GM03348 (cell line): ENCODE data around the gene CISTR.

ENCODE experiments used
- DNase-seq: peaks from one replicate; pipeline ENCODE4 v3.0.0; 2012; ENCODE audit warnings: low spot score

CISTR gene

DNA sequence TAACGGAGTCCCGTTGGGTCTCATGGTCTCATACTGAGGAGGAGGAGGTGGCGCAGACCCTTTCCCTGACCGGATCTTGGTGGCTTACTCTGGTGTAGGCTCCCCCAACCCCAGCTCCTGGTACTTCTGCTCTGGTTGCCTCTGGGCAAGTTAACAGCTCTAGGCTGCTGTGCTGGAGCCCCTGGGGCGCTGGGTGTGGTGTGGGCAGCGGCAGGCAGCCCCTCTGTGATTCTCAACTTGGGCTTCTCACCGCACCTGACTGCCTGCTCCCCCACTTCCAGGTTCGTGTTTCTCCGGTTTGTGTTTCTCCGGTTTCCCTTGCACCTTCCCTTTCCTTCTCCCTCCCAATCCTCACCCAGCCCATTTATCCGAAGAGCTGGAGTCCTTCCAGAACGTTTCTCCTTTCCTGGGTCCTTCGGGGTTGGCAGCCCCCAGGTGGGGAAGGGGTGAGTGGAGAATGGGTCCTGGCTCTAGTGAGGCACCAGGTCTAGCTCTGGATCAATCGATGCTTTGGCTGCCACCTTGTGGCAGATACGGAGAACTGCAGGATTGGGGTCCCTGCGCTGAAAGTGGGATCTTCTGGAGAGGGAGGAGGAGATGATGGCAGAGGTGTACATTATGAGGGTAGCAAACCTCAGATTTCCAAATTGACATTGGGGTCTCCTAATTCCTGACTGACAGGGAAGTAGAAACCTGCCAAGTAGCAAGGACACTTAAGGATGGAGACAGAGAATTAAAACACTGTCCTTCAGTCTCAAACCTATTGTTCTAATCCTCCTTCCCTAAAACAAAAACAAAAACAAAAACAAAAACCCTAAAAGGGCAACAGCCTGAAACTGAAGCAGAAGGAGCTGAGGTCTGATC is 8.3 kb downstream of the CISTR start:
- peak; percentile 87 for DNase-seq

DNA sequence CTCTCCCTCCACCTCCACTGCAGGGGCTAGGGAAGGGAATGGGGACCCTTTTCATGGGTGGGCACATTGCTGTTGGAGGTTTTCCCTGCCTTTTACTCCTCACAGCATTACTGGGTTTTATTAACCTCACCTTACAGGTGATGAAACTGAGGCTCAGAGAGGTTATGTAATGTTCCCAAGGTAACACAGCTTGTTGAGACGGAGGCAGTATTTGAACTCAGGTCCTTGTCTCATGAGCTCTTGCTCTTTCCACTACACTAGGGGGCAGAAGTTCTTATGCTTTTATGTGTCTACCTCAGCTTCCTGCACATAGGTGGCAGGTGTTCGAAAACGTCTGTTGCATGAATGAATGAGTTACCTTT is 11.7 kb downstream of the CISTR start:
- DNase-seq = no peak

DNA sequence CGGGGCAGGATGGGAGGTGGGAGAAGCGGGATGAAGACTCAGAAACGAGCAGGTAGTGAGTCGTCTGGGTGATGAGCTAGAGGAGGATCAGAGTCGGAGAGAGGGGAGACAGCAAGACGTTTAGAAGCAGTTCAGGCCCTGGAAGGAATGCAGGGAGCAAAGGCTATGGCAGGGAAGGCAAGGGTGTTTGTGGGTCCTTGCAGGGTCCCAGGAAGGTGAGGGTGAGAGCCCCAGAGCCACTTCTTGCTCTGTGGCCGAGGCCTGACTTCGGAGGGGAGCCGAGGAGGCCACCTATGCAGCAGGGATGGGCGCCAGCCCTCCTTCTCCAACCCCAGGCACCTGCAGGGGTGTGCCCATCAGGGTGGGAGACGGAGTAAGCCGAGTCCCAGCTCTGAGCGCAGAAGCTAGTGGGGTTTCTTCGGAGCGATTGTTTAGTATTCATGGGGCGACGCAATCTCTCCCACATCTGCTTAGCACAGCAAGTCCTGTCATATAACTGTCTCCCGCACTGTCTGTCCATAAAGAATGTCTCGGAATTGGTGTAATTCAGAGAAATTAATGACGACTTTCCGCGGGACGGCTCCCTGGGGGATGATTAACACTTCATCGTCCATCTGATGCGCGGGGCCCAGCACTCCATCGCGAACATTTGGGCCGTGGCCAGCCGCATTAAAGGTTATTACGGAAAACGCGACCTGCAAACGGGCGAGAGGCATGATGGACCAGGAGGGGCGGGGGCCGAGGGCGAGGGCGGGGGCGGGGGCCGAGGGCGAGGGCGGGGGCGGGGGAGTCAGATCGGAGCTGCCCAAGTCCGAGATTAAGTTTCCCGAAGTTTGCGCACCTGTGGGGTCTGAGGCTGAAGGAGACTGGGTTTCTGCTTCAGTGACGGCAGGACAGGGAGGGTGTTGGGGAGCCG is 12.3 kb downstream of the CISTR start:
- peak; percentile 33 for DNase-seq

DNA sequence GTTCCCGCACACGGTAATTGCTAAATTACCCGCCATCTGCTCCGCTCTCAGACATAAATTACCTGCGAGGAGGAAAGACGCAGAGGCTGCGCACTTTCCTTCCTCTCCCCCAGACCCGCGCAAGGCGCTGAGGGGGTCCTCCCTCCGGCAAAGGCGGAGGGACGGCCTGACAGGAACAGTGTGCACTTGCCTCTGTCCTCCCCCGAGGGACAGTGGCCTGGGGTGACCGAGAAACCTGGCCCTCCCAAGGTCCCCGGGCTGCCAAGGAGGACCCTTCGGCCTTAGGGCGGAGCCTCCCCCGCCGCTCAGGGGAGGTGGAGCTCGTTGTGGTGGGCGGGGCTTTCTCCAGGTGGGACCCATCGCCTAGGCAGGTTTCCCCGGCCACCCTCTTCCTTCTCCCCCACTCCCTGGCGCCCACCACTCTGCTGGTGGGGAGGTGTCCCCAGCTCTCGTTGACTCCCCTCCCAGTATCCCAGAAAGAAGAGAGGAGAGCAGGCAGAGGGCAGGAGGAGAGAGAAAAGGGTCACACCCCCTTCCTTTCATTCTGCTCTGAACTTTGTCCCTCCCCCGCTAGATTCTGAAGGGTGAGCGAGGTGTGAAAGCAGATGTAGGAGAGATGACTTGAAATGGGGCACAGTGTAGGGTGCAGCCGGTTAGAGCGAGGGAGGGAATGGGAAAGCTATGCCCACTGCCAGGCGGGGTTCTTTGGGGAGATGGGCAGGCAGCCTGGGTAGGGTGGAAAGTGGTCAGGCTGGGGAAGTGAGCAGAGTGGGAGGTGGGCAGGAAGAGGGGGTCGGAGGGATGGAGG is 13.2 kb downstream of the CISTR start:
- DNase-seq = no peak

DNA sequence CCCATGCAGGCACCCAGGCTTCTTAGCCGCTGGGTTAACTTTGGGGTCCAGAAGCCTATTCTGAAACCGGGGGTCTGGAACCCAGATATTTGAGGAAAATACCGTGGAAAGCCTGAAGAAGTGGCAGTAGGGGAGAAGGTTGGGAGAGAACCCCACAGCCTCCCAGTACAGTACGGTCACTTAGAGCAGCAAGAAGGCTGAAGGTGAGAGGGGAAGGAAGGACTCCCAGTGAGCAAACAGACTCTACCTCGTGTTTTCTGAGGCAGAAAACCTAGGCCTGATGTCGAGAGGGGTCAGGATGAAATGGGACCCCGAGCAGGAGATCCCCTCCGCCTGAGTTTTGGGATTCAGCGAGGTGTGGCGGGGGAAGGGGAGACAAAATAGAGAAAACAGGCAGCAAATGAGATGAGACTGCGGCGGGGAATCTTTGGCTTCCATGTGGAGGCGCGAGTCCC is 13.8 kb downstream of the CISTR start:
- DNase-seq = no peak

DNA sequence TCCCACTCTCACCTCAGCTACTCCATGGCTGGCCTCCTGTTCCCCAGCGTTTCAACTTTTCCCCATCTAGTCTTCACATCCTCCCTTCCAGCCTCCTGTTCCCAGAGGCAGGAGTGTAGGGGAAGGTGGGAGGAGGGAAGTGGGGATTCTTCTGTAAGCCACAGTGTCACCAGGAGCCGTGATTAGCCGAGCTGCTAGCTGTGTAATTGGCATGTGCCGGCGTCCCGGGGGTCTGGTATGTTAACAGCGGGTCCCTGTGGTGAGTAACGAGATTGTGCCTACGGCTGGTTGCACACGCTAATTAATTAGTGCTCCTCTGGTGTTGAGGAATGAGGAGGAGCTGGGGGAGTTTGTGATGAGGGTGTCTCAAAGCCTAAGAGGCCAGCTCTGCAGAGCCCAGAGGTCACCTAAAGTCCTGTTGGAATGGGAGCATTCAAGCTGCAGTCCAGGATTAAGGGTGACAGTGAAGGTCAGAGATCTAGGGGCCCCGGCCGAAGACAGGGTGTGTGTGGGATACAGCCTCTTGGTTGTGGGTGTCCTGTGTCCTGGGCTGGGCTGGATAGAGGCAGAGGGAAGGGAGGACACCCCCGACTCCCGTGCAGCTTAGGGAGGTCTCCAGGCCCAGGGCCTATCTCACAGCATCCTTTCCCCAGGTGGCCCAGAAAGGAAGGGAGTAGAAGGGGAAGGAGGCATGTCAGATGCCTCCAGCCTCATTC is 14.5 kb downstream of the CISTR start:
- no peak for DNase-seq

DNA sequence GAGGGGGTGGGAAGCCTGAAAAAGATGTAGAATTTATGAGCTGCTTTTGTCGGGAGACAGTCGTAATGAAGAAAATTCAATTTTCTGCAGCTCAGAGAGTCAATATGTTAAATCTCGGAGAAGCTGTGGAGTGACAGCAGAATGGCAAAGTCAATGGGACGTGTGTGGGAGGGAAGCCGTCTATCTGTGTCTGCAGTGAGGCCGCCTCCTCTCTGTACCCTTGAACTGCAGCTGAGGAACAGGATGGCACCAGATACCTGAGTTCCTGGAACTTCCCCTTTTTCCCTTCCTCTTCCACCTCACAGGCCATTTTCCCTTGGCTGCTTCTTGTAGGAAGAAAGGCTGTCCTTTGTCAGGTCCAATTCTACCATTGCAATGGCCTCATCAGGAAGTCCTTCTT is 15.2 kb downstream of the CISTR start:
- no peak for DNase-seq

DNA sequence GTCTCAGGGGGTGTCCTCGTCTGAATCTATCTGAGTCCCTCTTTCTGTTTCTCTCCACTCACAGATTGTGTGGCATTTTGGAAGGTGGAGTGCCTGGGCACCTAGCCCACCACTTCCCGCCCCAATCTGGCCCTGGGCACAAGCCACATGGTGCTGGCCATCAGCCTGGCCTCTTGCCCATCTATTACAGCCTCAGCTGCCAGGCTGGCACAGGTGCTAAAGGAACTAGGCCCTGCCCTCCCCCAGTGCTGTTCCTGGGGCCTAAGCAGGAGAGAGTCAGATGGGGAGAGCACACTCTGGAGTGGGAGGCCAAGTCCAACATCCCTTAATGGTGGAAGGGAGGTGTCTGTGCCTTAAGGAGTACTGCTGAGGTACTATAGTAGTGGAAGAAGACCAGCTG is 16.2 kb downstream of the CISTR start:
- no peak for DNase-seq

DNA sequence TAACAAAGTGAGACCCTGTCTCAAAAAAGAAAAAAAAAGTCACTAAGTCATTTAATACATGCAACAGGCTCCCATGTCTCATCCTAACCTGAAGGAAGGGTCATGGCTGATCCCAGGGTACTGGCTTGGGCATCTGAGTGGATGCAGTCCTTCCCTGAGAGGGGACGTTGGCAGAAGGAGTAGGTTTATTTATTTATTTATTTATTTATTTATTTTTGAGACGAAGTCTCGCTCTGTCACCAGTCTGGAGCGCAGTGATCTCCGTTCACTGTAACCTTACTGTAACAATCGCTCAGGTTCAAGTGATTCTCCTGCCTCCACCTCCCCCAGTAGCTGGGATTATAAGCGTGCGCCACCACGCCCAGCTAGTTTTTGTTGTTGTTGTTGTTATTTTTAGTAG is 17.4 kb downstream of the CISTR start:
- no peak for DNase-seq

DNA sequence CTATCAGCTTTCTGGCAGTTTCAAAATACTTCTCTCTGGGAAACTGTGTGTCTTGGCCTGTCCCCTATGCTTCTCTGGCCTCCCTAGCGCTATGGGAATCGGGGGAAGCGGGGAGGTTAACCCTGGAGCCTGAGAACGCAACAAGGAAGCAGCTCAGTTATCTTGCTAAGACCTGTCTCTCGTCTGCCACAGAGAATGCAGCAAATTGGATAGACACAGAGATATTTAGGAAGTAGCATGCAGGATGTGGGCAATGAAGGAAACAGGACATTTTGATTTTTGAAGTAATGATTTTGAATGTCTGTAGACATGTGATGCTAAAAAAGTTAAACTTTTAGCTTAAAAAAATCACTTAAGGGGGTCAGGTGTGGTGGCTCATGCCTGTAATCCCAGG is 18.0 kb downstream of the CISTR start:
- DNase-seq = no peak

DNA sequence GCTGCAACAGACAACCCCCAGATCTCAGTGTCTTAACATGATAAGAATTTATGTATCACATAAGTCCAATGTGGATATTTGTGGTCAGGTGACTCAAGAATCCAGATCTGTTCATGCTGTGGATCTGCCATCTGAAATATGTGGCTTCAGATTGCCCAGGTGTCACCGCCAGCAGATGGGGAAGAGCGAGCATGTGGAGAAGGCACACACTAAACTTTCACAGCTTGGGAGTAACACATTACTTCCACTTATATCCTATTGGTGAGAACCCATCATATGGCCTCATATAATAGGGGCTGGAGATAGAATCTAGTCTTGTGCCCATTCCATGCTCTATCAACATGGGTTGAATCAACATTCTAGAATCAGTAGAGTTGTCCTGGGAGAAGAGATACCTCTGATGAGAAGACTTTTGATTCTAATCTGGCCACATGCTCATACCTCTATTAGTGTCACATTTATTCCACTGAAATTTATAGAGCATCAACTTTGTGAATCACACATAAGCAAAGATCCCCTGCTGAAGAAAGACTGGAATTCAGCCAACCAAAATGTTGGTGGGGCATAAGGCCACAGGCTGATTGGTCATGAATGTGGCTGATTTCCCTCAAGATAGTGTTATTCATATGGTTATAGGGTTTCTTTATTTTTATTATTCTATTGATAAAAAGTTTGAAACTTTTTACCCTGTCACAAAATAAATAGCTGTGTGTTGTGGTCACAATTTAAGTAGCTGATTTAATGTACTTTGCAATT is 18.6 kb downstream of the CISTR start:
- no peak for DNase-seq

DNA sequence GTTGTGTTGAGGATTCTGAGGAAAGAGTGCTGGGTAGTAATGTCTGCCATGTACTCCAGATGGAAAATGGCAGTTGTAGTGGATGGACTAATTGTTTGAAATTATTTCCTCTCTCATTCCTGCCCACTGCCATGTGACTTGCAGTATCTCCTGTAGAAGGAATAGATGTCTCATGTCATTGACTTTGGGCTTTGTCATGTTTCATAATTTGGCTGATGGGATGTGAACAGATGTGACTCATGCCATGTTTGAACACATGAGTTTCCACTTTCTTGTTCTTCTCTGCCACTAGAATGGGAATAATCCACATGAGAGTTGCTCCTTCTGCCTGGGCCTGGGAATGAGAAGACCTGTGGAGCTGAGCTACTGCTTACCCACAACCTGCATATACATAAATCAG is 22.1 kb downstream of the CISTR start:
- no peak for DNase-seq

DNA sequence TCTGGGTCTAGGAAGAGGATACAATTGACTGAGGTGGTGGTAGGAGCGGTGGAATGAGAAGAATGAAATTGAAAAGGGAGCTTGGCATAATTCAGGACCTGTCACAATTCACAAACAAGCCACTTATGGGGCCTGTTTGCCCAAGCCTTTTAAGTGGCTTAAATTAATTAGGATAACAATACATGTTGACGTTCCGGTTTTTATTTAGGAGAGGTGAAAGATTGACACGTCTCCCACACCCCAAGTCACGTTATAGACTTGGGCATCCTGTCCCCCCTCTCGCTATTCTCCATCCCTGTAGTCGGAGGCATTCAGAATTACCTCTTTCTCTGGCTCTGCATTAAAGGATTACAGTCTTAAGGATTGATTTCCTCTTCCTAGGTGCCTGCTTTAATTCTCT is 23.6 kb downstream of the CISTR start:
- DNase-seq = no peak

DNA sequence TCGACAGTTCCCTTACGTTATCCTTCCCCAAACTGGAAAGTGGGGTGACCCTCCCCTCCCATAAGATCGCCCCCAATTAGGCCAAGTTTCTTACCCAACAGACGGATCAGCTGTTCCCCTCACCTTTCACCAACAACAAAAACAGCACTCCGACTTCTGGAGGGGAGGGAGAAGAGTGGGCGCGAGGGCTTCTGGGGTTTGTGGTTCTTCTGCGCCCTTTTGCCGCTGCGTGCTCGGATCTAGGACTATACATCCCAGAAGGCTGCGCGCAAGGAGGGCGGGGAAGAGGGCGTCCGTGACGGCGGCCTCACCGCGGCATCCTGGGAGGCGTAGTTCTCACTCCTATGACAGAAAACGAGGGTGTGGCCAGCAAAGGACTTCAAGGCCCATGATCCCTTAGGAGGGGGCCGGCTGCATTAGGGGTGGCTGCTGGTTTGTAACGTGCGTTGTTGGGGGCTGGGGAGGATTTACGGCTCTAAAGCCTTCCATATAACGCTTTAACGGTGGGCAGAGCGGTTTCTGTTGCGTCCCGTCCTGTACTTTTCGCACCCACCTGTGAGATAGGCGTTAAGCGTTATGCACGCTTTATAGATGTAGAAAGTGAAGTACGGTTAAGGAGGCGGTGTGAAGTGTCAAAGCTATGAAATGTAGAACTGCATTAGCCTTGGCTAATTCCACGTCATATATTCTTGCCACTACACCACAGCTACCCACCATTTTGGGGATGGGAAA is 24.3 kb downstream of the CISTR start, which contains the start of gene CALCOCO1:
CALCOCO1 (minus strand) TSS at position 143 of the 732 bp plus-strand sequence. CDS start 2,210 bp downstream, outside the sequence.
- DNase-seq = peak; percentile 99

DNA sequence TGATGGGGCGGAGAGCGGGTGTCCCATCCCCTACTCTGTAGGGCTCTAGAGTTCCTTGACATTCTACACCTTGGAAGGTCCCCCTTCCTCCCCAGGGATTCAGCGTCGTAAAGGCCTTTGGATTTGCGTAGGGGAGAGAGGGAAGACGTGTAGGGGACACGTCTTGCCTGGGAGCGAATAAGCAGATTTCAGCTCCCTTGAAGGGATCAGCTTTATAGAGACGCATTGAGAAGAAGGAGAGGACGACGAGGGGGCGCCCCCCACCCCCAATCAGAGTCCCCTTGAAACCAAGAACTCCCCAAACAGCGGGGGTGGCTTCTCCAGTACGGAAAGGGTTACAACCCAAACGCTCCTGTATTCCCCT is 24.9 kb downstream of the CISTR start:
- no peak for DNase-seq

DNA sequence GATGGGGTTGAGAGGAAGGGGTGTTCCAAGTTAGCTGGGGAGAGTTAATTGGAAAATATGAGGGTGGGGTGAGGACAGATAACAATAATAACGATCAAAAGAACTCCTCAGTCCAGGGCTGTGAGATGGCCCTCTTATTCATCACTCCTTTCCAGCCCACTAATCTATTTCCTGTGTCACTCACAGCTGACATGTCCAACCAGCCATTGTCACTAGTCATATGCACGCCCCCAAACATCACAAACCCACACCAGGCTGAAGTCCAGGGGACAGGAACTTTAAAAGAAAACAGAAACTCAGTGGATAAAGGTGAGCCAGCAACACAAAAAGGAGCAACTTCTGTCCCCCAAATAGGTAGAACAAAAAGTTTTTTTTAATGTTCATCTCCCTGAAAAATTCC is 25.4 kb downstream of the CISTR start:
- DNase-seq = no peak

DNA sequence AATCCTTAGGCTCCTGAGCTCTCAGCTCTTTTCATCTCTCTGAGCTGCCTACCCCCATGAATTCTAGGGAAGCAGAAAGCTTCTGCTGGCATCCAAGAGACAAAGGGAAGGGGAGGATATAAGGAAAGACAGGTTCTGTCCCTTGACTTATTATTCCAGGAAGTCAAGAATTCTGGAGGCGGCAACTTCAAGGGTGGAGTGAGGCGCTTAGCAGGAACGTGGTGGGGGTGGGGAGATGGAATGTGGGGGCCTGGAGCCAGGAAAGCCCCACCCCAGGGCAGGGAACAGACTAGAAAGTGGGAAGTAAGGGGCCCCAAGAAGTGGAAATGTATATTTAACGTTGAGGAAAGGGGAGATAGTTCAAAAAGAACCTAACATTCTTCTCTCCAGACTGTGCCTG is 26.0 kb downstream of the CISTR start:
- peak; percentile 58 for DNase-seq

DNA sequence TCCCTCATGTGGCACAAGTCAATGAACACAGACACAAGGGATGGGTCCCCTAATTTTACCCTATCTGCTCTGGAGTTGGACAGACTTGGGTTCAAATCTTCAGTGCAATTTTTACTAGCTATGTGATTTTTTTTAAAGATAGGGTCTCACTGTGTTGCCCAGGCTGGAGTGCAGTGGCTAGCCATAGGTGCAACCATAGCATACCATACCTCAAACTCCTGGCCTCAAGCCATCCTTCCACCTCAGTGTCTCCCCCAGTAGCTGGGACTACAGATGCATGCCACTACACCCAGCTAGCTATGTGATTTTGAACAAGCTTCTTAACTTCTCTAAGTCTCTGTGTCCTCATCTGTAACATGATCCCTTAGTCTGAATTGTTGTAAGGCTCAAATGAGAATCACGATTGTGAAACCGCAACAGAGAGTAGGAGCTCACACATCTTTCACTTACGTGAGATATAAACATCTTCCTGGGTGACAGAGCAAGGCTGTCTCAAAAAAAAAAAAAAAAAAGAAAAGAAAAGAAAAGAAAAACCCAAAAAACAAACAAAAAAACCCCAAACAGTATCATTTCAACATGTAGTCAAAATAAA is 29.2 kb downstream of the CISTR start:
- no peak for DNase-seq

DNA sequence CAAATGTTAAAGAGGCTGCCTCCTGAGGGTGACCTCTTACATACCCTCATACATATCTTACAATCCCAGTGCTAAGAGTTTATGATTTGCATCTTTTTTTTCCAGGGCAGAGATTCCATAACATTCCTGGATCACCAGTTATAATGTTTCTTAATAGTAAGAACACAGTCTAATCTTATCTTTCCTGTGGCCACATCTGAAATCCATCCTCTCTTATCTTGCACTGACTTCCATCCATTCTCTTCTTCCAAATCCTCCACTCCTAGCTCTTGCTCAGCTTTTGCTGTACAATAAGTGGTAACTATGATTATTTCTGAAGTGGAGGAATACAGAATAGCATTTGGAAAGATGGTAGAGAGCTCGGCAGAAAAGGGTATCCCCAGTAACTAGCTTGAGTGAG is 30.8 kb downstream of the CISTR start:
- no peak for DNase-seq

DNA sequence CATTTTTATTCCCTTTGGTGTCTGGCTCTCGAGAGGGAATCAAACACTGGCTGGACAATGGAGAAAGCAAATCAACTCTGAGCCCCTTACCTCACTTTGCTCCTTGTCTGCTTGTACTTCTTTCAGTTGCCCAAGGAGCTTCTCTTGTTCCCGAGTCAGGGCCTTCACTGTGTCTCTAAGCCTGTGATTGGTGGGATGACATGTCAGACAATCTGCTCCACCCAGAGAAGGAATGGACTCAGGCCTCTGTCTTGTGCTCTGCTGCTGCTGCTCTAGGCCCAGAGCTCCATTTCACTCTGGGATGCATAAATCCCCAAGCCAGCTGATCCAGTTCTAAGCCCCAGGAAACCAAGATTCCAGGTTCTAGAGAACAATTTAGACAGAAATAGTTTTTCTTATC is 32.1 kb downstream of the CISTR start:
- DNase-seq = no peak
